T-helper 1 cell (primary cell): ENCODE data around the gene VAMP2.
A peak's percentile ranks its signal among the peaks of the same experiment; 100 is the strongest.

ENCODE experiments used
- DNase-seq, 5 donors: peaks; one replicate each; pipeline ENCODE4 v3.0.0-alpha.2; 2012 to 2020
- total RNA-seq, 4 donors: gene quantifications; one replicate each; lab custom pipeline; 2026; lab: John Stamatoyannopoulos, UW

Gene VAMP2, protein sequence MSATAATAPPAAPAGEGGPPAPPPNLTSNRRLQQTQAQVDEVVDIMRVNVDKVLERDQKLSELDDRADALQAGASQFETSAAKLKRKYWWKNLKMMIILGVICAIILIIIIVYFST
- 60.2 to 78.8 (median 65.9) reads per million in 4 donors for total RNA-seq

DNA sequence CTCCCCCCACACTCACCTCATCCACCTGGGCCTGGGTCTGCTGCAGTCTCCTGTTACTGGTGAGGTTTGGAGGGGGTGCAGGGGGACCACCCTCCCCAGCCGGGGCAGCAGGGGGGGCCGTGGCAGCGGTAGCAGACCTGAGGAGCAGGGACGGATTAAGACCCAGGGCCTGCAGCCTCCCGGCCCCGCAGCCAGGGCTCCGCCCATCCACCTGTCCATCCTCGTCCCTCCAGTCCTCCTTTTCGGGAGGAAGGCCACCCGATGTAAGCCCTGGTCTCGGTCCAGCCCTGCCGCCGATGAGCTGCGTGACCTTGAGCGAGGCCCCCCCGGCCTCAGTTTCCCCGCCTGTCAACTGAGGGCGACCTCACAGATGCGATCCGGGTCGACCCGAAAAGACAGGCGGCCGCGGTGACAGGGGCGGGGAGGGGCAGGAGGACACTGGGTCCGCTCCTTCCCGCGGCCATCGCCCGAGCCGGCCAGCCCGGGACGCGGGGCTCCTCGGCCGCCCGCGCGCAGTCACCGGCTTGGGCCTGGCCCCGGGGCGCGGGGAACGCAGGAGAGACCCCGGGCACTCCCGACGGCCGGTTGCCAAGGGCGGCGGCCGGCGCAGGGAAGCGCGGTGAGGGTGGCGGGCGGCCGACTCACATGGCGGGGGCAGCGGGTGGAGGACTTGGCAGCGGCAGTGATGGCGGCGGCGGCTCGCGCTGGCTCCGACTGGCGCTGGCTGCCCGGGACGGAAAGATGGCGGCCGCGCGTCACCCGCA lies at the start of gene VAMP2:
VAMP2 (minus strand) TSS at position 716 of the 764 bp plus-strand sequence; CDS start at position 647, 69 bp downstream.
- DNase-seq = peak; percentile 72 to 88 (median 78)

DNA sequence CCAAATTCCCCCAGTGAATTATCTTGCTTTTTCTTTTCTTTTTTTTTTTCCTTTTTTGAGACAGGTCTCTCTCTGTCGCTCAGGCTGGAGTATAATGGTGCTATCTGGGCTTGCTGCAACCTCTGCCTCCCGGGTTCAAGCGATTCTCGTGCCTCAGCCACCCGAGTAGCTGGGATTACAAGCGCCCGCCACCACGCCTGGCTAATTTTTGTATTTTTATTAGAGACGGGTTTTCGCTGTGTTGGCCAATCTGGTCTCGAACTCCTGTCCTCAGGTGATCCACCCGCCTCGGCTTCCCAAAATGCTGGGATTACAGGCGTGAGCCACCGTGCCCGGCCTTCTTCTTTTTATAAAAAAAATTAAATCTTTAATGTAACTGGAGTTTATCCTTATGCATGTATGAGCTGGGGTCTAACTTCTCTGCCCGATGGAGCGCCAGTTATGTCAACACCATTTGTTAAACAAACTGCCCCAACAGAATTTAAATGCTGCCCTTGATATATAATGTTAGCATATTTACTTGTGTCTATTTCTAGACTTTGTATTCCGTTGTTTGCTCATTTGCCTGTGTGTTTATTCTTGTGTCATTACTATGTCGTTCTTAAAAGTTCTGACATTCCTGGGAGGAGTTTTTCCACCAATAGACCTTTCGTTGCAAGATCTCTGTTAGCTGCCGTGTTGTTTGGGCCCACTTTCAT lies 48.2 kb upstream of the VAMP2 start:
- DNase-seq = no peak

DNA sequence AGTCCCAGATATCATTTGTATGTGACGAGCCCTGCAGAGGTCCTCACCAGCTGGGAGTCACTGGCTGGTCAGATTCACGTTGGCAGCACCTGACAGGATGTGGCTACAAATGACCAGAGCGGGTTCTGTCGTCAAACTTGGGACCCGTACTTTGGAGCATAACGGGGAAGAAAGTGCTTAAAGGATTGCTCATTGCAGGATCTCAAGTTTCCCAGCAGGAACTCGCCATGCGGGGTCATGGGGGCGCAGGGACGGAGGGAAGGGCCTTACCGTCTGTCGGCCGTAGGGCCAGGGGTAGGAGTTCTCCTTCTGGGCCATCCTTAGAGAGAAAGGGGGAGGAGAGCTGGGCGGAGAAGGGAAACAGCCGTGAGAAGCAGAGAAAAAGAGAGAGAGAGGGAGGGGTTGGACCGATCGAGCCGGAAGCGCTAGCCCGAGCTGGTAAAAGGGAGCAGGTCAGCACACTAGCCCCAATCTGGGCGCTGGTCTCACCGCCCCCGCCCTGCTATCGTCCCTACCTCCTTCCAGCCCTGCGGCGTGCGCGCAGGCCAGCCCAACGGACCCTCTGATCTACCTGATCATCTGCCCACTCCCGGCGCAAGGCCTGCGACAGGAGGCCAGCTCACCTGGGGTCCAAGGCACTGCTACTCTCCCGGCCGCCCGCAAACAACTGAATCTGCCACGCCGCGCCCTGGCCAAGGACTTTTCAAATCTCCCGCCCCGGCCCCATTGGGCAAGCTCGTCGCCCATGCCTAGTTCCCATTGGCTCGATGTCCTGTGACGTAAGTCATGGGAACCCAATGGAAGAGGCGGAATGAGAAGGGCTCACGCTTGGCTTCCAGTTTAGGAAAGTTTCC lies 47.4 kb upstream of the VAMP2 start, which contains the start of gene AURKB:
AURKB (minus strand) TSS at position 669 of the 854 bp plus-strand sequence; CDS start at position 318, 351 bp downstream.
- DNase-seq = peak; percentile 87 to 95 (median 92)

DNA sequence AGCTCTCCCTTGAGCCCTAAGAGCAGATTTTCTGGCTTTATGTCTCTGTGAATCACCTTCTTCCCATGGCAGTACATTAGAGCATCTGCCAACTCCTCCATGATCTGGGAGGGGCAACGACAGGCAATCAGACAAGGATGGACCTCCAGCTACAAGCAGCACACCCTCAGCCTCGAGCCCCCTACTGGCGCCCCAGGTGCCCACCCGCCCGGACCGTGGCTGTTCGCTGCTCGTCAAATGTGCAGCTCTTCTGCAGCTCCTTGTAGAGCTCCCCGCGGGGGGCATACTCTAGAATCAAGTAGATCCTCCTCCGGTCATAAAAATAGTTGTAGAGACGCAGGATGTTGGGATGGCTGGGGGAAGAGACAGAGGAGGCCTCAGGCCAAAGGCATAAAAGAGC lies 43.8 kb upstream of the VAMP2 start:
- DNase-seq = no peak

DNA sequence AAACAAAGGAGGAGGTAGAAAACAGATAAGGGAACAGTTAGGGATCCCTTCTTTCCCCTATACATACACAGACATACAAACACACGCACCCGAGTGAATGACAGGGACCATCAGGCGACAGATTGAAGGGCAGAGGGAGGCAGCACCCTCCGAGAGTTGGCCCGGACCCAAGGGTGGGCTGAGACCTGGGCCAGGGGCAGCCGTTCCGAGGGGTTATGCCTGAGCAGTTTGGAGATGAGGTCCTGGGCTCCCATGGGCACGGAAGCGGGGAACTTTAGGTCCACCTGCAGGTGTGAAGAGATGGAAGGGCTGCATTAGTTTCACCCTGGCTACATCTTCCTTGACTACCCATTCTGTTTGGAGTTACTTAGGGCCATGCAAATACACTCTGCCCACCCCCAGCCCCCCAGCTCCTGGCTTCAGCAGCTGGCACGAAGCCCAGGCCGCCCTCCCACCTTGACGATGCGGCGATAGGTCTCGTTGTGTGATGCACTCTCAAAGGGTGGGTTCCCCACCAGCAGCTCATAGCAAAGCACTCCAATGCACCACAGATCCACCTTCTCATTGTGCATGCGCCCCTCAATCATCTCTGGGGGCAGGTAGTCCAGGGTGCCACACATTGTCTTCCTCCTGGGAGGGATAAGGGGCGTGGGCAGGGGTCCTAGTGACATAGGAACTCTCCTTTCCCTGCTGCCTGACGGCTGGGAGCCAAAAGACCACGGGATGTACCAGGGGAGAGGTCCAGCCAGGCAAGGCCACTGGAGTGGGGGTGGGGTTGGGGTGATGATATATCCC lies 42.2 kb upstream of the VAMP2 start:
- DNase-seq = no peak

DNA sequence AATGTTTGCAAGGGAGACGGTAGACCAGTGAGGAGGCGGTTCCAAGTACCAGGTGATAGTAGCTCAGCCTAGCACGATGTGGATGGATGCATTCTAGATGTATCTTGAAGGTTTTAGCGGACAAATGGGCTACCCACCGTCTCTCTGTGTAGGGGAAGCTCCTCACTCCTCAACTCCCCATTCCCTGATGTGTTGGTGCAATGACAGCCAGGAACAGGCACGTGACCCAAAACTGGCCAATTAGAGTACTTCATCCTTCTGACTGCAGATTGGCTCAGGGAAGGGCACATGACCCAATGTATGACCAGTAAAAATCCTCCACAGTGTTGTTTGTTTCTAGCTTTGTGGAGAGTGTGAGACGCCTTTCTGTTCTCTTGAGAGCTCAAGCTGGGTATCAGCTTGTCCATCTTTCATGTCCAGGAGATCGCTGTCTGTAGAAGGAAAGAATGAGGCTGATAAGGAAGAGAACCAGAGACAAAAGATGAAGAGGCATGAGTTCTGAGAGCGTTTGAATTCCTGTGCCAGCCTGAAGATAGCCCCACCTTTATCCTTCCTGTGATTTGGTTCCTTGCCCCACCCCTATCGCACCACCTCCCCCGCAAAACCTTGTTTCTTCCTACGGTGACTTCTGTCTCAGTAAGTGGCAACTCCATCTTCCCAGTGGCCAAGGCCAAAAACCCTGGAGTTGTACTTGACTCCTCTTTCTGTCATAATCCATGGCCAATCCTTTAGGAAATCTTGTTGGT lies 29.5 kb upstream of the VAMP2 start:
- DNase-seq = peak in 4 of 5 donors; percentile 27 to 87 (median 43)

DNA sequence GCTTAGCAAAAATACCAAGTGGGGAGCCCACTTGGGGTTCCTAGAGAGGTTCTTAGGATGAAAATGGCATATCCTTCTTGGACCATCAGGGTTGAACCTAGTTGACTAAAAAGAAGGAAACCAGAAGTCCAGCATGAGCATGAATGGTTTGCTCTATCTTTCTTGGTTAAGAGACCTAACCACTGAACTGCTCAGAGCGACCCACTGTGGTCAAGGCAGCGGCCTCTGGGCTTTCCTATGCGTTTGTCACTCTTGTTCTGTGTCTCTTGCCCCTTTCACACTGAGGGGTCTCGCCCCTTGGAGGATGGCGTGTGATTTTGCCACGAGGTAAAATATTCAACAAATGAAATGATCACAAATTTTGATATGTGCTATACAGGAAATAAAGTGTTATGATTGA lies 27.8 kb upstream of the VAMP2 start:
- no peak for DNase-seq

DNA sequence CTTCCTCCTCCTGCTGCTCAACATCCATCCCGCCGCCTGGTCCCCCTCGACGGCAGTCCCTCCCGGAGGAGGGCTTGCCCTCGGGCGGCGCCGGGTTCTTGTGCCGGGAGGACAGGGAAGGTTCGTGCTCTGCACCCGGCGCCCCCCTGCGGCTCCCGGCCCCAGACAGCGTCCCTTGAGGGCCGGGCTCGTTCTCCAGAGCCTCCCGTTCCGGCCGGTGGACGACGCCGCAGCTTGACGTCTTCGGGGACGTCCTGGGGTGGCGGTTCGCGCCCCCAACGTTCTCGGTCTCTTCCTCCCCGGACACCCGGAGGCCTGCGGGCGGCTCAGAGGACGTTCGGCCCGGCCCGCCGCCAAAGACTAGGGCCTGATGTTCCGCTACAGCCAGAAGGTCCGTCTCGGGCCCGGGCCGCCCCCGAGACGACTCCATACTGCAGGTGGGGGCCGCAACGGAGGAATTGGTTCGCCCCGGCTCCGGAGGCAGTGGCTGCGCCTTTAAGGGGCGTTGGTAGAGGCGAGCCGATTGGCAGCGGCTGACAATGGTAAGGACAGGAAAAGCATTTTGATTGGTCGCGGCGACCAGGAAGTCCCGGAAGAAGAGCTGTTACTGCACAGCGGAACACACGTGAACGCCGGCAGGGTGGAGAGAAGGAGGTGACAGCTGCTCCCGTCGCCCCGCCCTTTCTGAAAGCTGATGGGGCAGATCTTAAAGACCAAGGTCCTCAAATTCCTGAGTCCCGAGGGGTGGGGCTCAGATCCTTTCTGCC lies 27.1 kb upstream of the VAMP2 start, which contains the start of gene BORCS6:
BORCS6 (minus strand) TSS at position 470 of the 767 bp plus-strand sequence; CDS start at position 430, 40 bp downstream.
- DNase-seq = peak; percentile 91 to 98 (median 94)

DNA sequence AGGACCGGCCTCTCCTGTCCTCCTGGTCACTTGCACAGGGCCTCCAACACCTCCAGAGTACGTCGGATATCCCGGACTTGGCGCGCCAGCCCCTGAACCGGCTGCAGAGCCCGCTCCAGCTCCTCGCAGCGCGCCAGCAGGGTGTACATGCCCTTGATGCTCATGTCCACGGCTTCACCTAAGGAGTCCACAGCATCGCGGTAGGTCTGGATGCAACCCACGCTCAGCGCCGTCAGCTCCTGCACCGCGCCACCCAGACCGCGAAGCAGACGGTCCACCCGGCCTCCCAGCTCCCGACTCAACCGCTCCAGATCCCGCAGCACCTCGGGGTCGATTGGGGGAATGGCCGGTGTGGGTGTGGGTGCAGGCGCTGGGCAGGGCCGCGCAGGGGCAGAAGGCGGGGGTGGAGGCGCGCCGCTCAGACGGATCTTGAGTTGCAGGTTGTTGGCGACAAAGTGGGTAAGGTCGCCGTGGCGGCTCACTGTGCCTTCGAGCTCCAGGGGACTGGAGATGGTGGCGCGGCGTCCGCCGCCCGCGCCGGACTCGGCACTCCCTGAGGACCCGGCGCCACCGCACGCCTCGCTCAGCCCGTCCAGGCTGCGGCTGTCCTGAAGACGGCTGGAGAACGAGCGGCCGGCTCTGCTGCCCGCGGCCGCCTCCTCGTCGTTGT lies 26.4 kb upstream of the VAMP2 start:
- DNase-seq = peak in 4 of 5 donors; percentile 23 to 41 (median 27)

DNA sequence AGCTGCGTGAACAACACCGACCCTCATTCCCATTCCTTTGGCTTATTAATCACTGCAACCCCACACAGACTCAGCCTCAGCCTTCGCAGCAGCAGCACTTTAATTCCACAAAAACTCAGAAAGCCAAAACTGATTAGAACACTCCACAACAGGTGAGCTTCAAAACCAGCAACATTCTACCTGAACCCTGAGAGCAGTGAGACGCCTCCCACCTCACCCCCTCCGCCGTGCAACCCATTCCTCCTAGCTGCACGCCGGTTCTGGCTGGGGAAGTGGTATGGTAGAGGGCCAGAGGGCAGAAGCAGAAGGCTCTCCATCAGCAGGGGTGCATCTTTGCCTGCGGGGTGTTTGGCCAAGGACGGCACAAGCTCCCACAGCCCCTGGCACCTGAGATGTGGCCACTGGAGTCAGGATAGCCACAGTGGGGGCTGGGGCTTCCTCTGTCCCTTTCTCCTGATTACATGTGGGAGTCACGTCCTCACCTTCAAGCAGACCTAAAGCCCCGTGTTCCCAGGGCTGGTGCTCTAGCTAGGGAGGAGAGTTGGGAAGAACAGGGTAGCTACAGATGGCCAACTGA lies 25.6 kb upstream of the VAMP2 start:
- DNase-seq = no peak

DNA sequence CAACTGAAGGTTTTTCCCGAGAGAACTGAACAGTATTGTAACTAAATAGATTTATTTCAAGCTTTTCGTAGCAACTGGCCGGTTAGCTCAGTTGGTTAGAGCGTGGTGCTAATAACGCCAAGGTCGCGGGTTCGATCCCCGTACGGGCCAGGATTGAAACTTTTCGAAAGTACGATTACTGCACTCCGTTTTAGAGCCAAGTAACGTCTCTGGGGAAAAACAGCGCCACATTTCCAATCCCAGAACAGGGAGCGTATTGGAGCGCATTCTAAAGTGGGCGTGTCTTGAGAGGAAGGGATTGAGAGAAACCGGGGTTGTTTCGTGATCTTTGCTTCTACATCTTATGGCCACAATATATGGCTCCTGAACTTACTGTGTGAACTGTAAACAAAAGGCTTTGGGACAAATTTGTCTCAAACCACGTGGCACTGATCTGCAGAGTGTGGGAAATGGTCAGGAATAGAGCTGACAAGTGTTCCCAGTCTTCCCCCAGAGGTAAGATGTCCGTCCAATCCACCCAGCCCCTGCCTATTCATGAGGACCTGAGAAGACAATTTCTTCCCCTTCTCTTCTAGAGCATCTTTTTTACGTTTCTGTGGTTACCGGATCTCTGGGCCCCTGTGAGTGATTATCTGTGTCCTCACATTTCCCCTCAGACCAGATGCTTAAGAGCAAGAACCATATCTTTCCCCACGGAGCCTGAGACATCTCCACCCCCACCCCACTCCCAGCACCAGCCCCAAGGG lies 24.9 kb upstream of the VAMP2 start:
- DNase-seq = peak; percentile 62 to 90 (median 76)

DNA sequence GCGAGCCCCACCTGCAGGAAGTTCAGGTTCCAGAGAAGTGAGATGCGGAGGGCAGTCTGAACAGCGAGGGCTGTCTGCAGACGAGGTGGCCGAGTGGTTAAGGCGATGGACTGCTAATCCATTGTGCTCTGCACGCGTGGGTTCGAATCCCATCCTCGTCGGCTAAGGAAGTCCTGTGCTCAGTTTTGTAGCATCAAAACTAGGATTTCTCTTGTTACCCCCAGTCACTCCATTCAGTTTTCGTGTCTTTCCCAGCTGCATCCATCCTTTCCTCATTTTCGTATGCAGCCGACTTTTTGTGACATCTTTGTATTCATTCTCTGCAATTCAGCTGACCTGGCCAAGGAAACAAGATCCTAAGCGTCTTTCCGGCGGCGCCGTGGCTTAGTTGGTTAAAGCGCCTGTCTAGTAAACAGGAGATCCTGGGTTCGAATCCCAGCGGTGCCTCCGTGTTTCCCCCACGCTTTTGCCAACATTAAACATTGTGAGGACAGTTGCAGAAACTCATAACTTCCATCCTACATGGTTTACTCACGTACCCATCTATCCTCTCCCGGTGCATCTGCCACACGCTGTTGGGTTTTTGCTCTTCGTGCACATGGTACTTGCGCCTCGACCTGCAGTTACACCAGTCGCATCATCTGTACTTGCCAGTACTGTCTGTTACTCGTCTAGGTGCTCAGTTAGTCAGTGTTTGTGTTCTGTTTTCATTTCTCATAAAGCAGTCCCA lies 24.2 kb upstream of the VAMP2 start:
- peak; percentile 65 to 94 (median 79) for DNase-seq

DNA sequence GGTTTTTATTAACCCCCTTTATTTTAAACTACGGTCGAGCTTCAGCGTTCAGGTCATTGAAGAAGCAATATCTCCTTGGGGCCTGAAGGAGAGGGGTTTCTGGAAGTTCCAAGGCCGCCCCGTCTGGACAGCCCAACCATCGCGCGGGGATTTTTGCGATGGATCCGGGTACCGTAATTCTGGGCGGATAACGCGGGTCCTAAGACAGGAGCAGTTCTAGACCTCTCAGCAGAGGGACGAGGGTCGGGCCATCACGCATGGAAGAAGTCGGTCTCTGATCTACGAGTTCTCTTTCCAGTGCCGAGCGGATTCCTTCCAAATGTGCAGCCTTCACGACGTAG lies 23.7 kb upstream of the VAMP2 start:
- DNase-seq = no peak

DNA sequence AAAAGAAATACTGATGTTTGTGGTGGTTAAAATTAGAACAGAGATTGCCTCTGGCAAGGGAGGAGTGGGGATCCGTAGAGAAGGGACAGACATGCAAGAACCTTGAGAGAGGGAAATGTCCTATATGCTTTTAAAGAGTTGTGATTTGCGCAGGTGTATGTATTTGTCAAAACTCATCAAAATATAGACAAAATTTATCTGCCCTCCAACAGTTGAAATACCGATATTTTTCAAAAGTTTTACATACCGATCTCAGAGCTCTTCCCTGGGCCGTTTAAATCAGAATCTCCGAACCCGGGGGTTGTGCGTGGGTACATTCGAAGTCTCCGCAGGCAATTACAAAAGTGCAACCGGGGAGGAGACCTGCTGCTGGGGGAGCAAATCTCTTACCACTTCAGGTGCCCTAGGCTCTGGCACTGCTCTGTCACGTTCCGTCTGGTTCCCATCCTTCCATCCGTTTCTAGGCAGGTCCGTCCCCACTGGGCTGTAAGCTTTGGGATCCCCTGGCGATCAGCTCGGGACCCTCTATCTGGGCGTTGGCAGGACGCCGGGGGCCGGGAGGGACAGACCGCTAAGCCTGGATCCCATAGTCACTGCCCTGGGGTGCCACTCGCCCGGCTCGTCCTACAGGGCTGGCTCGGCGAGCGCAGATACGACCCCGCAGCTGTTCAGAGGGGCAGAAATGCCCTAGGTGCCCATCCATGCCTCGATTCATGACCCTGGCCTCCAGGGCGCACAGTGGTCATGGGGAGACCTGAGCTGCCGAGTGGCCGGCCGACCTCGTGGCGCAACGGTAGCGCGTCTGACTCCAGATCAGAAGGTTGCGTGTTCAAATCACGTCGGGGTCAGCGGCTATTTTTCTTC lies 23.1 kb upstream of the VAMP2 start:
- peak; percentile 64 to 83 (median 76) for DNase-seq

DNA sequence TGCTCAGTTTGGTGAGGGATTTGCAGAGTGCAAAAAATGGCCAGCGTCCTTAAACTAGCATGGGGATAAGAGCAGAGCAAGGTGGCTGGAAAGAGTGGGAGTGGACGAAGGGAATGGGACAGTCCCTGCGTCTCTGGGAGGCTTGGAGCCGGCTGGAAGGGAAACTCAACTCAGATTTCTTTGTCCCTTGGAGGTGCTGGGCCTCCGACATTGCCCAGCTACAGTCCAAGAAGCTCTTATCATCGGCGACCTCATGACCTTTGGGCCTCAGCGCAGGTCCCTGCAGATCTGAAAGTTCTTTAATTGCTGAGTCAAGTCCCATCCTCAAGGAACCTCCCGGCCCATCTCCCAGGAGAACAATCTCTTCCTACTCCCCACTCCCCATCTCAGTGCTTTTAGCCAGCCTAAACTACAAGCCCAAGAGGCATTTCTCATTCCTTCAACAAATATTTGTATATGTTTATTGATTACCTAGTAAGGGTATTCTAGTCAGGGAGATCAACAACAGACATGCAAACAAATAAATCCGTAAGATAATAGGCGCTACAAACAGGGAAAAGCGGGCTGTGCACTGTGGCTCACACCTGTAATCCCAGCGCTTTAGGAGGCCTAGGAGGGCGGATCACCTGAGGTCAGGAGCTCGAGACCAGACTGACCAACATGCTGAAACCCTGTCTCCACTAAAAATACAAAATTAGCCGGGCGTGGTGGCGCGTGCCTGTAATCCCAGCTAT lies 14.4 kb upstream of the VAMP2 start:
- DNase-seq = no peak
